SU-DHL-6 (cell line): ENCODE results near the gene TMEM175.

Source experiments
- H2AFZ ChIP-seq: fragments of 200-600 bp; sonication (generic); 2 replicates; pipeline ENCODE4 v1.6.1; 2014; ENCODE audit warnings: low read depth, mild to moderate bottlenecking, moderate library complexity, mixed read lengths, antibody characterized with exemption, low read length; ENCODE audit not compliant: severe bottlenecking
- H3F3A ChIP-seq: fragments of 200-600 bp; shearing (Covaris generic); 2 replicates; pipeline ENCODE4 v1.6.0; 2016; ENCODE audit warnings: antibody characterized with exemption, mild to moderate bottlenecking; ENCODE audit not compliant: insufficient read depth
- H3K27ac ChIP-seq: fragments of 200-600 bp; sonication (generic); 2 replicates; pipeline ENCODE4 v1.5.1; 2016; ENCODE audit warnings: low read depth, mild to moderate bottlenecking, low read length, moderate library complexity, mixed read lengths
- H3K27me3 ChIP-seq: fragments of 200-600 bp; sonication (generic), shearing (Covaris generic); 2 replicates; pipeline ENCODE4 v1.6.0; 2014; ENCODE audit warnings: mild to moderate bottlenecking, low read length
- H3K36me3 ChIP-seq: fragments of 200-600 bp; sonication (generic); 2 replicates; pipeline ENCODE4 v1.6.1; 2014; ENCODE audit warnings: mild to moderate bottlenecking, low read length, mixed read lengths
- H3K4me2 ChIP-seq: fragments of 300-600, 200-600 bp; shearing (Covaris generic), sonication (generic); 2 replicates; pipeline ENCODE4 v1.6.0; 2014; ENCODE audit warnings: low read length, low read depth, mild to moderate bottlenecking; ENCODE audit not compliant: poor library complexity, severe bottlenecking
- H3K4me3 ChIP-seq: fragments of 200-600 bp; sonication (generic); 2 replicates; pipeline ENCODE4 v1.5.1; 2014; ENCODE audit warnings: antibody characterized with exemption, low read length, mild to moderate bottlenecking, mixed read lengths; ENCODE audit not compliant: insufficient read depth, poor library complexity, severe bottlenecking
- H3K79me2 ChIP-seq: fragments of 200-600 bp; sonication (generic); 2 replicates; pipeline ENCODE4 v1.6.1; 2014; ENCODE audit warnings: mild to moderate bottlenecking, low read length, moderate library complexity; ENCODE audit not compliant: insufficient read depth
- H3K9ac ChIP-seq: fragments of 200-600 bp; sonication (generic); 2 replicates; pipeline ENCODE4 v1.7.0; 2014; ENCODE audit warnings: mild to moderate bottlenecking, low read length
- H3K9me2 ChIP-seq: fragments of 200-600 bp; sonication (generic); replicated peaks from 2 replicates; pipeline ENCODE4 v1.6.1; 2014; ENCODE audit warnings: low read length; ENCODE audit not compliant: insufficient read depth
- H3K9me3 ChIP-seq: fragments of 200-600 bp; sonication (generic); 2 replicates; pipeline ENCODE4 v1.6.1; 2014; ENCODE audit warnings: low read length, mixed read lengths; ENCODE audit not compliant: insufficient read depth
- H4K20me1 ChIP-seq: fragments of 200-600 bp; sonication (generic); 2 replicates; pipeline ENCODE4 v1.6.1; 2014; ENCODE audit warnings: low read depth, mild to moderate bottlenecking, antibody characterized with exemption, low read length, moderate library complexity, mixed read lengths
- CTCF ChIP-seq: fragments of 200-600 bp; sonication (generic); IDR thresholded peaks from one replicate; pipeline ENCODE4 v1.5.1; 2017; ENCODE audit warnings: antibody characterized with exemption, mild to moderate bottlenecking, low read length, moderate library complexity; ENCODE audit not compliant: insufficient read depth, poor library complexity, severe bottlenecking
- EZH2phosphoT487 ChIP-seq: fragments of 200-600 bp; sonication (generic), shearing (Covaris generic); conservative IDR thresholded peaks from 2 replicates; pipeline ENCODE4 v1.6.1; 2018; ENCODE audit warnings: mild to moderate bottlenecking, antibody characterized with exemption, low read length, moderate library complexity, mixed read lengths

TMEM175 gene

GRCh38 chr4:1001561-1002130 lies 69.4 kb downstream of the TMEM175 start:
- H3K36me3 ChIP-seq = no peaks in the 10 kb centered on the region
- no peak overlapping the region for H3K27ac ChIP-seq
- no peaks in the 10 kb centered on the region for H3K9me3 ChIP-seq
- H4K20me1 ChIP-seq = no peaks in the 10 kb centered on the region
- no peaks in the 10 kb centered on the region for H3K27me3 ChIP-seq
- no peak overlapping the region for H3K9ac ChIP-seq
- H2AFZ ChIP-seq = no peak overlapping the region
- no peak overlapping the region for H3K4me2 ChIP-seq
- H3K79me2 ChIP-seq = no peaks in the 10 kb centered on the region
- H3F3A ChIP-seq = no peaks in the 10 kb centered on the region
- no peak for TF ChIP-seq EZH2phosphoT487
- no peak for TF ChIP-seq CTCF
- H3K9me2 ChIP-seq = no peaks in the 10 kb centered on the region
- no peak overlapping the region for H3K4me3 ChIP-seq

GRCh38 chr4:1002131-1002630 lies 69.9 kb downstream of the TMEM175 start:
- no peak for TF ChIP-seq EZH2phosphoT487
- TF ChIP-seq CTCF = no peak

GRCh38 chr4:1002631-1003251 lies 70.5 kb downstream of the TMEM175 start:
- H3K27ac ChIP-seq = no peak overlapping the region
- no peak overlapping the region for H3K4me2 ChIP-seq
- H3K79me2 ChIP-seq = no peaks in the 10 kb centered on the region
- H3K9ac ChIP-seq = no peak overlapping the region
- H3K36me3 ChIP-seq = no peaks in the 10 kb centered on the region
- H3K9me3 ChIP-seq = no peaks in the 10 kb centered on the region
- TF ChIP-seq CTCF (no peak), EZH2phosphoT487 (no peak)
- no peaks in the 10 kb centered on the region for H3F3A ChIP-seq
- H4K20me1 ChIP-seq = no peaks in the 10 kb centered on the region
- H2AFZ ChIP-seq = no peak overlapping the region
- H3K9me2 ChIP-seq = no peaks in the 10 kb centered on the region
- no peaks in the 10 kb centered on the region for H3K27me3 ChIP-seq
- no peak overlapping the region for H3K4me3 ChIP-seq

More at GRCh38 chr4:1002131-1002630, 69.9 kb downstream of the TMEM175 start:
- no peak overlapping the region for H3K9ac ChIP-seq
- no peaks in the 10 kb centered on the region for H4K20me1 ChIP-seq
- H3K27ac ChIP-seq = no peak overlapping the region
- H3K36me3 ChIP-seq = no peaks in the 10 kb centered on the region
- no peaks in the 10 kb centered on the region for H3K9me2 ChIP-seq
- H3K9me3 ChIP-seq = no peaks in the 10 kb centered on the region
- no peak overlapping the region for H2AFZ ChIP-seq
- no peak overlapping the region for H3K4me2 ChIP-seq
- no peaks in the 10 kb centered on the region for H3K27me3 ChIP-seq
- no peak overlapping the region for H3K4me3 ChIP-seq
- no peaks in the 10 kb centered on the region for H3K79me2 ChIP-seq
- no peaks in the 10 kb centered on the region for H3F3A ChIP-seq
